Chondrocyte (in vitro differentiated cells): ENCODE measurements around the gene ART5. TPM values are rescaled to one million over a fixed set of nuclear protein-coding genes. Genes with fewer than 3 reads are reported as not detected.

Experiments
- DNase-seq: peaks from one replicate; pipeline ENCODE4 v3.0.0; 2021; ENCODE audit warnings: mixed read lengths, low spot score
- H3K27ac Mint-ChIP-seq: one replicate; pipeline ENCODE4 v1.8.0; 2021; ENCODE audit warnings: mild to moderate bottlenecking, moderate library complexity, mixed read lengths; ENCODE audit not compliant: unreplicated experiment
- H3K27me3 Mint-ChIP-seq: 2 replicates; pipeline ENCODE4 v1.8.0; 2021; ENCODE audit warnings: low read depth, mixed read lengths
- H3K36me3 Mint-ChIP-seq: 2 replicates; pipeline ENCODE4 v1.8.0; 2021; ENCODE audit warnings: low read depth, mixed read lengths
- H3K4me1 Mint-ChIP-seq: 2 replicates; pipeline ENCODE4 v1.8.0; 2021; ENCODE audit warnings: low read depth, mild to moderate bottlenecking, mixed read lengths
- H3K4me3 Mint-ChIP-seq: one replicate; pipeline ENCODE4 v1.8.0; 2021; ENCODE audit warnings: mild to moderate bottlenecking, moderate library complexity, mixed read lengths; ENCODE audit not compliant: unreplicated experiment
- H3K9me3 Mint-ChIP-seq: 2 replicates; pipeline ENCODE4 v1.8.0; 2021; ENCODE audit warnings: low read depth, mixed read lengths
- total RNA-seq: library from RNA; stranded (reverse); gene quantifications from 3 replicates; pipeline ENCODE4 v1.2.1, GENCODE V29; 2021
- TF ChIP-seq, protein P1 (sequence below): fragments of 200-600 bp; sonication (generic); IDR thresholded peaks from 2 replicates; pipeline ENCODE4 v1.5.0; 2021; ENCODE audit warnings: antibody characterized with exemption, mild to moderate bottlenecking, moderate library complexity

ART5 gene
- total RNA-seq, 1 donor from 2014 or later: 0.67 TPM

DNA sequence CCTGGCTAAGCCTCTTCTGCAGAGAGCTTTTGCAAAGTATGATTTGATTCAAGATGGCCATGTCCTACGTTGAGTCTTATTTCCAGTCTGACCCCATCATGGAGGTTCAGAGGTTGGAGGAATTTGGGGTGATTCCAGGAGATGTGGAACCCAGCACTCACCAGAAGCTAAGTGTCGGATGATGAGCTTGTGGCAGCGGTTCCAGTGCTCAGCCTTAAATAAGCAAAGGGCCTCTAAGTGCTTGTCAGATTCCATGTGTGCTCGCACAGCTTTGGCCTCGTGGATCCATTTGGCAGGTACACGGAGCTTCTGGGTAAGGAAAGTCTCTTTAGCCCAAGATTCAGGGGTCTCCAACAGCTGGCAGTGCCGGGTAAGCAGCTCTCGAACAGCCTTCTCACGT, 41.2 kb upstream of the ART5 start:
- Mint-ChIP-seq H3K36me3 (peaks cover 56% of the 10 kb centered on the region), H3K27me3 (no peaks in the 10 kb centered on the region), H3K4me1 (peaks cover 3% of the 10 kb centered on the region), H3K27ac (no peak overlapping the region), H3K4me3 (no peak overlapping the region), H3K9me3 (no peaks in the 10 kb centered on the region)
- DNase-seq: no peak
- TF ChIP-seq, protein P1, sequence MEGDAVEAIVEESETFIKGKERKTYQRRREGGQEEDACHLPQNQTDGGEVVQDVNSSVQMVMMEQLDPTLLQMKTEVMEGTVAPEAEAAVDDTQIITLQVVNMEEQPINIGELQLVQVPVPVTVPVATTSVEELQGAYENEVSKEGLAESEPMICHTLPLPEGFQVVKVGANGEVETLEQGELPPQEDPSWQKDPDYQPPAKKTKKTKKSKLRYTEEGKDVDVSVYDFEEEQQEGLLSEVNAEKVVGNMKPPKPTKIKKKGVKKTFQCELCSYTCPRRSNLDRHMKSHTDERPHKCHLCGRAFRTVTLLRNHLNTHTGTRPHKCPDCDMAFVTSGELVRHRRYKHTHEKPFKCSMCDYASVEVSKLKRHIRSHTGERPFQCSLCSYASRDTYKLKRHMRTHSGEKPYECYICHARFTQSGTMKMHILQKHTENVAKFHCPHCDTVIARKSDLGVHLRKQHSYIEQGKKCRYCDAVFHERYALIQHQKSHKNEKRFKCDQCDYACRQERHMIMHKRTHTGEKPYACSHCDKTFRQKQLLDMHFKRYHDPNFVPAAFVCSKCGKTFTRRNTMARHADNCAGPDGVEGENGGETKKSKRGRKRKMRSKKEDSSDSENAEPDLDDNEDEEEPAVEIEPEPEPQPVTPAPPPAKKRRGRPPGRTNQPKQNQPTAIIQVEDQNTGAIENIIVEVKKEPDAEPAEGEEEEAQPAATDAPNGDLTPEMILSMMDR: peak; percentile 4

GRCh38 chr11:3679077-3679476, 37.3 kb upstream of the ART5 start:
- DNase-seq: no peak
- H3K4me1 Mint-ChIP-seq: peaks cover 3% of the 10 kb centered on the region
- H3K36me3 Mint-ChIP-seq: peaks cover 60% of the 10 kb centered on the region
- TF ChIP-seq, protein P1: no peak
- H3K4me3 Mint-ChIP-seq: no peak overlapping the region
- no peaks in the 10 kb centered on the region for H3K27me3 Mint-ChIP-seq
- H3K9me3 Mint-ChIP-seq: no peaks in the 10 kb centered on the region
- no peak overlapping the region for H3K27ac Mint-ChIP-seq

DNA sequence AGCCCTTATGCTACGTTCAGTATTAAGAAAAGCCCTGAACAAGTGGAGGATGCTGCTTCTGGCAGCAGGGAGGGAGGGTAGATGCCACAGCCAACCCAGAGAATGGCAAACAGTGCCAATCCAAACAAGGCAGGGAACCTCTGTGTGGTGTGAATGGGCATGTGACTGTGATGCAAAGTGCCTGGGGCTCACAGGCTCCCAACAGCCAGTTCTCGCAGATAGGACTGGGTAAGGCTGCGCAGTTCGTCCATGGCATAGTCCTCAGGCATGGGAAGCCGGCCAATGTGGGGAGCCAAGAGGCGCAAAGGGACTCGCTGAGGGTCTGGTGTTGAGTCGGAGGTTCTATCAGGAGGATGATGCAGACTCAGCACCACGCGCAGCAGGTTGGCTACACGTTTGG, 34.2 kb upstream of the ART5 start:
- H3K4me3 Mint-ChIP-seq: no peak overlapping the region
- TF ChIP-seq, protein P1: no peak
- DNase-seq: no peak
- H3K36me3 Mint-ChIP-seq: peaks cover 53% of the 10 kb centered on the region
- no peaks in the 10 kb centered on the region for H3K27me3 Mint-ChIP-seq
- H3K4me1 Mint-ChIP-seq: peaks cover 3% of the 10 kb centered on the region
- H3K27ac Mint-ChIP-seq: peak overlapping the region; percentile 11
- no peaks in the 10 kb centered on the region for H3K9me3 Mint-ChIP-seq

- Mint-ChIP-seq H3K4me3 (no peak overlapping the region), H3K27me3 (no peaks in the 10 kb centered on the region), H3K27ac (no peak overlapping the region), H3K36me3 (peaks cover 47% of the 10 kb centered on the region), H3K9me3 (no peaks in the 10 kb centered on the region), H3K4me1 (peaks cover 3% of the 10 kb centered on the region)
- TF ChIP-seq, protein P1: no peak
- DNase-seq: no peak
Measured at GRCh38 chr11:3674189-3674588, 32.4 kb upstream of the ART5 start.

DNA sequence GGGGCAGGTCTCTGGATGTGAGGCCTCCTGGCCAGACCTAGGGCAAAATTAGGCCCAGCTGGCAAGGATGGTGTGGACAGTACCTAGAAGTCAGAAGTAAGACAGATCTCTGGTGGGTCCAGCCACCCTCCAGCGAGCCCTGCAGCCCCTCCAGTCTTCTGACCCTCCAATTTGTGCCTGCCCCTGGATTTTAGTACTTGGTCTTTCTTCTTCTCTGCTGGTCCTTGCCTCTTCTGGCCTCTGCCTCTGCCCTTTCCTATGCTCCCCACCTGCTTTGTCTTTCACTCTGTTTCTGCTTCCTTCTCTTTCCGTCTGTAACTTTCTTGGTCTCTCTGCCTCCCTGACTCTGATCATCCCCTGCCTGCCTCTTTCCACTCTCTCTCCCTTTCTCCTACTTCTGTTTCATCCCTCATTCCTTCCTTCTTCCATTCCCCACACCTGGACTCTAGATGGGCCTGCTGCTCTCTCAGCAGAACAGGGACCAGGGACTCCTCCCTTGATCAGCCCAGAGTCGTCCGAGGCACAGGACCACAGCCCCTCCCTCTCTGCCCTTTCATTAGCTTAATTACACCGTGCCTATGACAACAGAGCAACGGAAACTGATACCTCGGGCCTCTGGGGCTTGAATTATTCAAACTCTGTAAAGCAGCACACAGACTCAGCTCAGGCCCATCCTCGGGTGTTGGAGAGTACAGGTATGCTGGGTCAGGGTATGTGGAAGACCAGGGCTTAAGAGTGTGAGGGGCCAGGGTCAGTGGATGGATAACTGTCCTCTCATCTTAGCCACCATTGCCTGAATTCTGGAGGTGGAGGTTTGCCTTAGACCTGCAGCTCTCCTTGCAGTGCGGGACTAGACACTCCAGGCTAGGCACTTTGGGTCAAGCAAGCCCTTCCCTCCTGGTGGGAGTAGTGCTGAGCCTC, 29.8 kb upstream of the ART5 start, which contains the start of gene CHRNA10:
CHRNA10 (minus strand) TSS at position 51 of the 921 bp plus-strand sequence. CDS start 72 bp downstream, outside the sequence.
- H3K4me1 Mint-ChIP-seq: peaks cover 3% of the 10 kb centered on the region
- H3K9me3 Mint-ChIP-seq: no peaks in the 10 kb centered on the region
- no peak within 1 kb of the TSS for H3K4me3 Mint-ChIP-seq
- TF ChIP-seq, protein P1: no peak
- peaks cover 40% of the 10 kb centered on the region for H3K36me3 Mint-ChIP-seq
- no peak for DNase-seq
- no peaks in the 10 kb centered on the region for H3K27me3 Mint-ChIP-seq
- H3K27ac Mint-ChIP-seq: peak within 1 kb of the TSS; percentile 33
